Activated naive CD8-positive, alpha-beta T cell treated with anti-CD3 and anti-CD28 coated beads, Interleukin-2, amount 10 ng/mL, durations not matched to agents 7 days and 5 days (primary cell): ENCODE results near the gene GNLY. TPM values are rescaled to one million over a fixed set of nuclear protein-coding genes. Genes with fewer than 3 reads are reported as not detected.
"Not testable (repeated sequence)": the region's sequence is repeated elsewhere in the genome, so short reads cannot be mapped to it uniquely, and the experiment has no call there.

Experiments used
- ATAC-seq: fragments of 150-1000 bp; cut with Tn5 transposase; one replicate; pipeline ENCODE4 v1.10.0; 2021; ENCODE audit warnings: low read depth, moderate library complexity
- POLR2A ChIA-PET: fragments of 350-600 bp; sonication (Branson Sonifier 250); formaldehyde crosslinking; loops from one replicate; lab custom pipeline; 2021; ENCODE audit warnings: antibody characterized with exemption; lab: Charles Lee
- DNase-seq: peaks from one replicate; pipeline ENCODE4 v3.0.0; 2021
- H3K27ac Mint-ChIP-seq: one replicate; pipeline ENCODE4 v1.8.0; 2022; ENCODE audit warnings: mild to moderate bottlenecking, mixed read lengths
- H3K27me3 Mint-ChIP-seq: one replicate; pipeline ENCODE4 v1.8.0; 2022; ENCODE audit warnings: mild to moderate bottlenecking, moderate library complexity, mixed read lengths
- H3K36me3 Mint-ChIP-seq: one replicate; pipeline ENCODE4 v1.8.0; 2021; ENCODE audit warnings: mild to moderate bottlenecking, mixed read lengths
- H3K4me1 Mint-ChIP-seq: one replicate; pipeline ENCODE4 v1.8.0; 2021; ENCODE audit warnings: mixed read lengths
- H3K4me3 Mint-ChIP-seq: one replicate; pipeline ENCODE4 v1.8.0; 2022; ENCODE audit warnings: mild to moderate bottlenecking, moderate library complexity, mixed read lengths
- H3K9me3 Mint-ChIP-seq: one replicate; pipeline ENCODE4 v1.8.0; 2021; ENCODE audit warnings: mixed read lengths
- total RNA-seq, 2 experiments: library from RNA; stranded (reverse); gene quantifications; one replicate each; pipeline ENCODE4 v1.2.3, GENCODE V29; 2021

Gene GNLY
- total RNA-seq, 2 experiments from 2014 or later = 22.0 to 27.5 TPM

DNA sequence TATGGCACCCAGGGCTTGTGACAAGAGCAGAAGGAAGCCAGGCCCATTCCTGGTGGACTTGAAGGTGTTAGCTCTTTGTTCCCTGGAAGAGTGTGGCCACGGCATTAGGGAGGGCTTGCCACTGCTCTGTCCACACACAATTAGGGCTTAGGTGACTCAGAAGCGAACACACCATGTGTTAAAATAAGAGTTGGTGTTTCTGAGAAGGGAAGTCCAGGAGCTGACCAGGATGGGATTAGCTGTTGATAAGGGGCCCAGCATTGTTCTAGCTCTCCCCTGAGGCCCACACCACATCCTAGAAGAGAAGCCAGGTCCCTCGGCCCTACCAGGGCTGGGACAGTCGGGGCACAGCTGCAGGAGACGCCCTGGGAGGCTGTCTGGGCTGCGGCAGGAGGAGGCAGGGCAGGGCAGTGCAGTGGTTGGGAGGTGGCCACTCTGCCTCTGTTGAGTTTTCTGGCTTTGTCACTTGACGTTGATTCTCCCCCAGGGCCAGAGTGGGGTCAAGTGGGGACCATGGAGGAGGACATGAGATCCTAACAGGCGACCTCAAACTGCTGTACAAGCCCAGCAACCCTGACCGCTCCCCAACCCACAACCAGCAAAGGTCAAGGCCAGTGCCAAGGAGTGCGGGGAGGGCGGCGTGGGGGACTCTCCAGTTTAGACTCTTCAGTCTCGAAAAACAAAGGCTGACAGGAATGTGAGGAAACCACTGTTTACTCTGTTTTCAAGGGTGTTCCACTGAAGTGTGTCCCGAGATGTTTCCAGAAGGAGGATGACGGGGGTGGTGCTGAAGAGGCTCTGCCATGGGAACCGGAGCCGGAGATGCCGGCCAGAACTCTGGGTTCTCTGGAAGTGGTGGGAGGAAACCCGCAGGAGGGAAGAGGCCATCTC lies 16.8 kb downstream of the GNLY start:
- Mint-ChIP-seq H3K4me1 (peaks cover 38% of the 10 kb centered on the region), H3K27me3 (peaks cover 3% of the 10 kb centered on the region), H3K9me3 (no peaks in the 10 kb centered on the region), H3K27ac (peak overlapping the region; percentile 38), H3K4me3 (no peak overlapping the region), H3K36me3 (no peaks in the 10 kb centered on the region)
- ATAC-seq (no peak), DNase-seq (no peak)
- POLR2A ChIA-PET = no interaction called here

DNA sequence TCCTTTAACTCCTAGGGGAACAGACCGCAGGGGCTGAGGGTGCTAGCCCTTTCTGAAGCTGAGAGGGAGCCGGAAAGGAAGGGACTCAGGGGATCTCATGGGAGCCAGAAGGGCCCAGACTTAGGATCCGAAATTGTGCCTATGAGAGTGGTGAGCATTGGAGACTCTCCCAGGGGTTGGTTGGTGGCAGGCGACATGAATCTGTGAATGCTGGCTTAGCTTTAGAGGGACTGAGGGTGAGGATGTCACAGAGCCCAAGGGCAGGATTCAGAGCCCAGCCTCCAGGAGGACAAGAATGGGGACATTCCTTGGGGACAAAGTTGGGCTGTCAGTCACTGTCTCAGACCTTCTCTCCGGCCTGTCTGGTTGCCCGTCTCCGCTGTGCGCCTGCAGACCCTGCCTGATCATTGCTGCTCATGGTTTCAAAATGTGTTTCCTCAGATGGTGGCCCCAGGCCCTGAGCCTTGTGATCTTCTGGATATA lies 17.5 kb downstream of the GNLY start:
- peaks cover 39% of the 10 kb centered on the region for H3K4me1 Mint-ChIP-seq
- no peaks in the 10 kb centered on the region for H3K36me3 Mint-ChIP-seq
- ATAC-seq = no peak
- no peak overlapping the region for H3K27ac Mint-ChIP-seq
- peaks cover 3% of the 10 kb centered on the region for H3K27me3 Mint-ChIP-seq
- no peaks in the 10 kb centered on the region for H3K9me3 Mint-ChIP-seq
- no peak for DNase-seq
- POLR2A ChIA-PET = no interaction called here
- no peak overlapping the region for H3K4me3 Mint-ChIP-seq

DNA sequence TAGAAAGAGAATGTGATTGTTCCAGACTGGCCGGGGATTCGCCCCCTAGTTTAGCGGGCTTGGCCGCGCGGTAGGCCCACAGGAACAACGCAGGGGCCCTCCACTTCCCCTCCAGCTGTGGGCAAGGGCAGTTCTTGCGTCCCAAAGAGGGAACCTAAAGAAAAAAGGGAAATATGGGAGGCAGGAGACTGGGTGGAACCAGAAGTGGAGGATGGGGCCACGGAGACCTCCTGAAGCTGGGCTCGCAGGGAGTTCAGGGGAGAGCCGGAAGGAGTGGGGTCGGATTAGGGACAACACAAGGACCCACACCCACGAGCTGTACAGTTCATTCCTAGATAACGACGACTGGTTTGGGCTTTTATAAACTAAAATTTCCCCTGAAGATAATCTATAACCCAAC lies 18.2 kb downstream of the GNLY start:
- ATAC-seq = no peak
- H3K4me3 Mint-ChIP-seq = no peak overlapping the region
- H3K9me3 Mint-ChIP-seq = no peaks in the 10 kb centered on the region
- no peak for DNase-seq
- POLR2A ChIA-PET = no interaction called here
- peaks cover 31% of the 10 kb centered on the region for H3K4me1 Mint-ChIP-seq
- peaks cover 3% of the 10 kb centered on the region for H3K27me3 Mint-ChIP-seq
- no peaks in the 10 kb centered on the region for H3K36me3 Mint-ChIP-seq
- H3K27ac Mint-ChIP-seq = no peak overlapping the region

DNA sequence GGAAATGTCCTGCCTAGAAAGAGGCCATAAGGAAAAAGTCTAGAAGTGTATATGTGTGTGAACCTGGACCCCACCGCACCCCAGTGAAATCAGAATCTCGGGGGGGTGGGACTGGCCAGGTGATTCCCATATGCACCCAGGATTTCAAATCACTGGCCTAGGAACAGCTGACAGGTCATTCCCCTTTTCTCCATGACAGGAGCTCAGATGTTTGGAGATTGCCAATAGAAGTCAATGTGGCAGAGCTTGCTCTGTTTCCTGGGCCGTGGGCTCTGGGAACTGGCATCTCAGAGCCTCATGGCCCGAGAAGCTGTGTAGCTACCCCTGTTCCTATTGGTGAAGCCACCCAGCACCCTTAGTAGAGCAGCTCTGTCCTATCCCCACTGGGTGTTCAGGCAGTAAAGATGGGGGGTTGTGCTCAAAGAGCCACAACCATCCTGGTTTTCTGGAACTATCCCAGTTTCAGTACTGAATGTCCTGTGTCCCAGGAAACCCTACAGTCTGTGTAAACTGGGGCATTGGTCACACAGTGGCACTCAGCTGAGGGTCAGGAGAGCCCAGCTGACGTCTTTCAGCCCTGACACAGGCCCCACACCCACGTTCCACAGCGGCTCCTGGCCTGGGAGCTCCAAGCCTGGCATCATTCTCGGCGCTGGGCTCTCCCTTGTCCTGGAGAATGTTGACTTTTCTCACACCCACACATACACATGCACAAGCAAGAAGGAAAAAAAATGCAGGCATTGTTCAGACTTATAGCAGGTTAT lies 18.9 kb downstream of the GNLY start:
- H3K36me3 Mint-ChIP-seq = no peaks in the 10 kb centered on the region
- peaks cover 31% of the 10 kb centered on the region for H3K4me1 Mint-ChIP-seq
- ATAC-seq (no peak), DNase-seq (no peak)
- H3K9me3 Mint-ChIP-seq = no peaks in the 10 kb centered on the region
- H3K27me3 Mint-ChIP-seq = peaks cover 5% of the 10 kb centered on the region
- H3K4me3 Mint-ChIP-seq = no peak overlapping the region
- peak overlapping the region; percentile 24 for H3K27ac Mint-ChIP-seq
- POLR2A ChIA-PET = interaction anchor here (0.5 to 0.6 kb wide), 2 partner anchors 29 to 220 kb away, joined by 3 to 4 read pairs; no protein-coding TSS in a partner anchor

DNA sequence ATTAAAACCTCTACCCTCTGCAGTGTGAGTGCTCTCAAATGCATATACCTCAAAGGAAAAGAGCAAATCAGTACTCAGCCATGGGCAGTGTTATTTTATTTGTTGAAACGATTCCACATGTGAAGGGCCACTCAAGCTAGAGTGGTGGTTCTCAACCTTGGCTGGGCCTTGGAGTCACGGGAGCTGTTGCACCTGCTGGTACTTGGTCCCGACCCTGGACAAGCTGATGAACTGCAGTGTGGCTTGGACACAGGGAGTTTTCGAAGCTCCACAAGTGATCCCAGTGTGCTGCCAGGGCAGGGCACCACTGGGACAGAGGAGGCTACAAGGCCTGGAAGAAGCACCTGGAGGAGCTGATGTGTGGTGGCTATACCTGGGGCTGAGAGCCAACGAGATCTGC lies 19.7 kb downstream of the GNLY start:
- H3K9me3 Mint-ChIP-seq = no peaks in the 10 kb centered on the region
- POLR2A ChIA-PET = interaction anchor here (0.5 to 1.7 kb wide), 4 partner anchors 9 to 219 kb away, joined by 3 to 6 read pairs (median 4); no protein-coding TSS in a partner anchor
- H3K27ac Mint-ChIP-seq = peak overlapping the region; percentile 53

DNA sequence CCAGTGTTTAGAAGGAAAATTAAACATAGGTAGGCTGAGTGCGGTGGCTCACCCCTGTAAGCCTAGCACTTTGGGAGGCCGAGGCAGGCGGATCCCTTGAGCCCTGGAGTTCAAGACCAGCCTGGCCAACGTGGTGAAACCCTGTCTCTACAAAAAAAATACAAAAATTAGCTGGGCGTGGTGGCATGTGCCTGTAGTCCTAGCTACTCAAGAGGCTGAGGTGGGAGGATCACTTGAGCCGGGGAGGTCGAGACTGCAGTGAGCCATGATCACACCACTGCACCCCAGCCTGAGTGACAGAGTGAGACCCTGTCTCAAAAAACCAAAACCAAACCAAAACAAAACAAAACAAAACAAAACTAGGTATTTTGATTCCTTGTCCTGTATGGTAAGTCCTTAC lies 20.3 kb downstream of the GNLY start:
- H3K36me3 Mint-ChIP-seq, H3K9me3 Mint-ChIP-seq, DNase-seq, H3K27me3 Mint-ChIP-seq, ATAC-seq: not testable (repeated sequence)
- H3K27ac Mint-ChIP-seq = peak overlapping the region; percentile 53
- H3K4me3 Mint-ChIP-seq = peak overlapping the region; percentile 28
- H3K4me1 Mint-ChIP-seq = peaks cover 31% of the 10 kb centered on the region
- POLR2A ChIA-PET = interaction anchor here (0.8 to 1.7 kb wide), 3 partner anchors 10 to 36 kb away, joined by 4 to 6 read pairs (median 5); no protein-coding TSS in a partner anchor

More for the DNA sequence above, 19.7 kb downstream of the GNLY start:
- no peaks in the 10 kb centered on the region for H3K36me3 Mint-ChIP-seq
- H3K4me1 Mint-ChIP-seq = peaks cover 31% of the 10 kb centered on the region
- DNase-seq (no peak), ATAC-seq (no peak)
- no peak overlapping the region for H3K4me3 Mint-ChIP-seq
- H3K27me3 Mint-ChIP-seq = peaks cover 7% of the 10 kb centered on the region

DNA sequence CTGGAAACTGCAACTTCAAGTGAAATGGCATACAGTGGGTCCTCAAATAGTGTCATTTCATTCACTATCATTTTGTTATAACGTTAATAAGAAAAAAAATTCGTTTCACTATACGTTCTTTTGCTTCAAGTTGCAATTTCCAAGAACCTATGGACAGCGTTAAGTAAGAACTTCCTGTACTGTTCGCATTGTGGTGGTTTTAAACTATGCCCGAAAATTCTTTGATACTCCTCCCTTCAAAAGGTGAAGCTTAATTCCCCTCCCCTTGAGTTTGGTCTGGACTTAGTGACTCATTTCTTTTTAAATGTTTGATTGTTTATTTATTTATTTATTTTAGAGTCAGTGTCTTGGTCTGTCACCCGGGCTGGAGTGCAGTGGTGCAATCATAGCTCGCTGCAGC lies 20.7 kb downstream of the GNLY start:
- Mint-ChIP-seq H3K36me3 (no peaks in the 10 kb centered on the region), H3K9me3 (no peaks in the 10 kb centered on the region), H3K27me3 (peaks cover 6% of the 10 kb centered on the region), H3K4me1 (peaks cover 31% of the 10 kb centered on the region), H3K27ac (peak overlapping the region; percentile 53), H3K4me3 (peak overlapping the region; percentile 28)
- ATAC-seq = peak; percentile 77
- DNase-seq = no peak
- POLR2A ChIA-PET = interaction anchor here (0.7 to 1.7 kb wide), 3 partner anchors 9 to 36 kb away, joined by 3 to 6 read pairs (median 4); no protein-coding TSS in a partner anchor

DNA sequence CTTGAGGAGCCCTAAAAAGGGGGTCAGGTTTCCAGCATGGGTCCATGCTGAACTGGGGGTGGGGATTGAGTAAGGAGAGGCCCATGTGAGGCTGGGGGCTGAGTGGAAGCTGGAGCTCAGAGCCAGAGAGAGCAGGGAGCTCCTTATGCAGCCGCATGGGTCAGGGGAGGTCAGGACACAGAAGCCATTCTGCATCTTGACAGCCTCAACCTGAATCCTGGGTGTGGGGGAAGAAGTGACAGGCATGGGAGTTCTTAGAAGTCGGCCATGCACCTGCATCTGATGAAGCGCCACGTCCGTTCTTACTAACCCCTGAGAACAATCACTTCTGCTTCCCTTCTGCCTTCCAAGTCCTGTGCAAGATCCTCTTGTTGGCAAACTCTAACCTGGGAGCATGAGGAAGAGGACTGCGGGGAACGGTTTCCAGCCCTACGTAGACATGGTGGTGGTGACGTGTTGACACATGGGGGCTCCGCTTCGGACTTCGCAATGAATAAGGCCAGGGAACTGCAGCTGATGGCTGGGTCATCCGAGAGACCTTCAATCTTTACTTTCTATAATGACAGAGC lies 22.3 kb downstream of the GNLY start:
- peaks cover 6% of the 10 kb centered on the region for H3K27me3 Mint-ChIP-seq
- H3K9me3 Mint-ChIP-seq = peaks cover 6% of the 10 kb centered on the region
- H3K4me1 Mint-ChIP-seq = peaks cover 27% of the 10 kb centered on the region
- peaks cover 1% of the 10 kb centered on the region for H3K36me3 Mint-ChIP-seq
- DNase-seq (no peak), ATAC-seq (no peak)
- POLR2A ChIA-PET = interaction anchor here (0.7 kb wide), 1 partner anchor 28 kb away, joined by 3 read pairs; no protein-coding TSS in a partner anchor
- no peak overlapping the region for H3K27ac Mint-ChIP-seq
- no peak overlapping the region for H3K4me3 Mint-ChIP-seq

DNA sequence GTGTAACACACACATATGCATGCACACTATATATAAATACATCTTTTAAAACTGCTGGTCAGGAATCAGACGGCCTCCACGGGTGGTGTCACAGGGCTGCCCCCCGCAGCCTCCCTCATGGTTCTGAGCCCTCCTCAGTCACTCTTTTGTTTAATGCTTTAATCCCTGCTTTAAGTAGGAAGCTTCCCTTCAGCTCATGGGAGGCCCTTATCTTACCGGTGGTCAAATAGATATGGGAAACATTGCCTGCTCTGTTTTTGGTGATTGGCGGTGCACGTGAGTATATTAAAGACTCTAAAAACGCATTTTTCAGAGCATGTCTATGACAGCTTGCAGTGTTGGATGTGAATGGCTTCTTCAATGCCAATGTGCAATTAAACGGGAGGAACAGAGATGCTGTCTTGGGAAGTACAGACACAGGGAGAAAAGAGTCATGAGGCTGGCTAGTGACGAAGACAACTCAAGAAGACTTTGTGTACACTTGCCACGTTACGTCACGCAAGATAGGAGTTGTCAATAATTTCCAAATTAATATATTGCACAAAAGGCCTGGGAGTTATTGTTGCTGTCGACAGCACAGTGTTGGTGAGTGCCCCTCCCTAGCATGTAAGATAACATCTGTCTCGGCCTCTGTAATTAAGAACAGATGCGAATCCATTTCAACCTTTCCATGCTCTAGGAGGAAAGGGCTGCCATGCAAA lies 23.3 kb downstream of the GNLY start:
- DNase-seq (no peak), ATAC-seq (no peak)
- Mint-ChIP-seq H3K4me3 (no peak overlapping the region), H3K27me3 (peaks cover 6% of the 10 kb centered on the region), H3K9me3 (peaks cover 6% of the 10 kb centered on the region), H3K4me1 (peaks cover 27% of the 10 kb centered on the region), H3K36me3 (peaks cover 1% of the 10 kb centered on the region), H3K27ac (no peak overlapping the region)
- POLR2A ChIA-PET = interaction anchor here (0.5 to 0.7 kb wide), 2 partner anchors 27 to 400 kb away, joined by 3 to 4 read pairs; no protein-coding TSS in a partner anchor

DNA sequence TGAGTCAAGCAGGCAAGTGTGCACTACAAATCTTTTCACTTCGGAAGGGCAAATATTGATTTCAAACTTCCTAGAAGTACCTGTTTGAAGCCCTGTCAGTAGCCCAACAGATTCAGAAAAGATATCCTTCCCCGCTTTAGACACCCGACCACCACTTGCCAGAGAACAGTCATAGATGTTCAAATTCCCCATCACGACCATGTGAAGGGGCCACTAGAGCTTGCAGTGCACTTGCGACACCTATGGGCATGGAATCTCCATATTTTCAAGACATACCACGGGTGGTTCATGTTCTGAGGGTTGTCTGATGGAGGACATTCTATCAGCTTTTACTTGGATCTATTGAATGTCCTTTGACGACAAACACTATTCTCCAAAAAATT lies 23.8 kb downstream of the GNLY start:
- Mint-ChIP-seq H3K27me3 (peaks cover 6% of the 10 kb centered on the region), H3K9me3 (peaks cover 6% of the 10 kb centered on the region), H3K4me3 (no peak overlapping the region), H3K36me3 (peaks cover 1% of the 10 kb centered on the region), H3K4me1 (peaks cover 24% of the 10 kb centered on the region), H3K27ac (no peak overlapping the region)
- POLR2A ChIA-PET = no interaction called here
- ATAC-seq (no peak), DNase-seq (no peak)

DNA sequence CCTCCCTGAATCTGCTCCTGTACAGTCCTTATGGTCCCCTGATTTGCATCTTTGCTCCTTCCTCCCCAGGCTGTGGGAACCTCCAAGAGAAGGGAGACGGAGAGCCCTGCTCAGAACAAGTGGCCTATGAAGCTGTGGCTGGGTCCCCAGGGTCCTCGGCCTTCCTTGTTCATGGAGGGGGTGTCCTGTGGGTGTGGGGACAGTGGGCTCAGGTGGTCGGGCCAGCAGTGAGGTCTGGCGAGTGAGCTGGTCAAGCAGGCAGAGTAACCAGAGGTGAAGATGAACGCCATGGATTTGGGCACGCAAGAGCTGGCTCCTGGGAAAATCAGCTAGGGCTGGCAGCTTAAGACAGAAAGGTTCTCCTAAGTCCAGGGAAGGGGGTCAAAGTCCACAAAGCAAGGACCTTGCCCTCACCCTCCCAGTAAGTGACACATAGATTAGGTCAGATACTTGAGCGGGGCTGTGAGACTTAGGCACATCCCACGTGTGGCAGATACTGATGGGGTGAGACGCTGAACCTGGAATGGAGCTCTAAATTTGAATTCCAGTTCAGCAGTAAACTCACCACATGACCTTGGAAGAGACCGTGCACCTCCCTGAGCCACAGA lies 24.8 kb downstream of the GNLY start:
- Mint-ChIP-seq H3K27me3 (peaks cover 6% of the 10 kb centered on the region), H3K36me3 (peaks cover 1% of the 10 kb centered on the region), H3K9me3 (peaks cover 6% of the 10 kb centered on the region), H3K4me3 (no peak overlapping the region), H3K27ac (no peak overlapping the region), H3K4me1 (peaks cover 20% of the 10 kb centered on the region)
- POLR2A ChIA-PET = no interaction called here
- no peak for DNase-seq
- no peak for ATAC-seq

DNA sequence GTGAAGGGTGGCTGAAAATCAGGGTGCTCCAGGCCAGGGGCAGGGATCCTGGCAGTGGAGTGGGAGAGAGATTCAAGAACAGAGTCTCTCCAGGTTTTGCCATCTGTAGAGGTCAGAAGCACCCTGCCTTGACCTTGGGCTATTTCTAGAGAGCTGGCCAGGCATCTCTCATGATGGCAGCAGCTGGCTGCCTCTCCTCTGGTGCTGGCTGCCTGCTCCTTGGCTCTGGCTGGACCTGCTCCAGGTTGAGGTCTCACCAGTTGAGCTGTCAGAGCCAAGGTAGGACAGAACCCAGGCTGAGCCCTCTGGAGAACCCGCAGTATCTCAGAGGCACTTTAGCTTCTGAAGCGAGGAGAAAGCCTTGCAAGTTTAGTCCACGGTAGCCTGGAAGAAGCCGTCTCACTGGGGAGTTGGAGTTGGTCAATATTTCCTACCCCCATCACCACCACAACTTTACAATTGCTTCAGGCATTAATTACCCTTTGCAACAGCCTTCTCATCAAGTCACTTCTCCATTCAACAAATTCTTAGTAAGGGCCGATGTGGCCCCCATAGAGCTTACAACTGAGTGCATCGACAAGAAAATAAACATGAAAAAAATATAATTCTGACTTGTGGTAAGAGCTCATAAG lies 25.6 kb downstream of the GNLY start:
- H3K4me3 Mint-ChIP-seq = no peak overlapping the region
- peaks cover 17% of the 10 kb centered on the region for H3K4me1 Mint-ChIP-seq
- peaks cover 12% of the 10 kb centered on the region for H3K27me3 Mint-ChIP-seq
- peaks cover 6% of the 10 kb centered on the region for H3K9me3 Mint-ChIP-seq
- peaks cover 1% of the 10 kb centered on the region for H3K36me3 Mint-ChIP-seq
- ATAC-seq = no peak
- H3K27ac Mint-ChIP-seq = no peak overlapping the region
- DNase-seq = no peak
- POLR2A ChIA-PET = no interaction called here
